Adrenal gland (tissue), 12 donors: Measurements from ENCODE around the gene ALDH6A1. TPM values are rescaled to one million over a fixed set of nuclear protein-coding genes. Genes with fewer than 3 reads are reported as not detected.

Experiments used
- DNase-seq, 7 donors: peaks; one replicate each; pipeline ENCODE4 v3.0.0-alpha.2; 2019 to 2020
- H3K27ac ChIP-seq, 5 donors: fragments of 200-600 bp; sonication (generic) in 4 of 5; 1 replicate in 3 of 5; 2 replicates in 2 of 5; pipeline versions ENCODE4 v1.5.1 to v1.8.0; 2016 to 2020; ENCODE audit warnings: mild to moderate bottlenecking in 1 of 5
- H3K27me3 ChIP-seq: fragments of 200-600 bp; 2 replicates; pipeline ENCODE4 v1.8.0; 2021
- H3K36me3 ChIP-seq, 2 donors: fragments of 200-600 bp; replicated peaks in 1 of 2; 1 replicate in 1 of 2; 2 replicates in 1 of 2; pipeline versions ENCODE4 v1.5.1 to v1.8.0; 2018 to 2022
- H3K4me1 ChIP-seq, 2 donors: fragments of 200-600 bp; replicated peaks in 1 of 2; 1 replicate in 1 of 2; 2 replicates in 1 of 2; pipeline versions ENCODE4 v1.5.1 to v1.8.0; 2018 to 2021
- H3K4me3 ChIP-seq, 4 donors: fragments of 200-600 bp; sonication (generic) in 3 of 4; one replicate each; pipeline ENCODE4 v1.5.1; 2016 to 2018
- H3K9me3 ChIP-seq, 3 donors: fragments of 200-600 bp; sonication (generic) in 1 of 3; replicated peaks in 1 of 3; 1 replicate in 2 of 3; 2 replicates in 1 of 3; pipeline versions ENCODE4 v1.5.1 to v1.8.0; 2016 to 2021
- POLR2A ChIP-seq, 2 donors: fragments of 450-650 bp; IDR thresholded peaks; one replicate each; pipeline ENCODE4 v1.6.1; 2017; ENCODE audit warnings: antibody characterized with exemption in 2 of 2, mild to moderate bottlenecking in 2 of 2, moderate library complexity in 1 of 2
- WGBS, 4 donors: extraction: QIAGEN DNeasy Blood & Tissue Kit in 2 of 4; methylation state at CpG; one replicate each; pipeline versions ENCODE4 v1.1.5 to v1.1.7; 2013 to 2017; 5-methylcytosine and 5-hydroxymethylcytosine counted together
- intact Hi-C, 2 donors: fragments of 100-400 bp; cut with DNase I; formaldehyde crosslinking; loops; one replicate each; pipeline versions ENCODE4 v1.14.1 to v1.15.0; 2022 to 2023
- polyA plus RNA-seq, 3 donors: library from polyadenylated mRNA; stranded (reverse); fragments of 200-250 nt in 2 of 3; fragments of 350-450 nt in 1 of 3; fragmentation: Illumina TruSeq in 1 of 3; extraction: RNeasy Lipid Tissue Mini Kit (QIAGEN cat#74804) in 1 of 3; gene quantifications; one replicate each; pipeline ENCODE4 v1.2.3, GENCODE V29; 2013 to 2014
- total RNA-seq, 9 donors: library from RNA; depleted of rRNA in 4 of 9; stranded (reverse); fragments of >200 nt in 4 of 9; fragments of 120-200 nt in 1 of 9; fragmentation: NEBNext Ultra II Directional in 1 of 9; extraction: Animal tissue kit (Norgen Biotek cat#: 25700) in 1 of 9; gene quantifications; one replicate each; pipeline versions ENCODE4 v1.1.0 to v1.2.4, GENCODE V29; 2013 to 2023
- TF ChIP-seq, protein P1 (sequence below), 6 experiments: fragments of 450-650 bp in 4 of 6; fragments of 200-600 bp in 2 of 6; sonication (generic) in 1 of 6; IDR thresholded peaks; 1 replicate in 5 of 6; 2 replicates in 1 of 6; pipeline versions ENCODE4 v1.5.1 to v1.8.0; 2016 to 2021; ENCODE audit warnings: antibody characterized with exemption in 6 of 6, mild to moderate bottlenecking in 2 of 6, moderate library complexity in 1 of 6
- donor health status: healthy with polysubstance abuse.
- donor health status: Bipolar disorder and iron deficiency.
- donor health status: DM: yes; HTN: yes; CAD: no.
- donor health status: DM: no; HTN: no; CAD: no.
- donor health status: DM: no; HTN: no; CAD: no.
- donor health status: DM: yes; HTN: yes; CAD: no.

ALDH6A1 gene
- total and polyA plus RNA-seq, 12 donors, result 5.9 to 68.9 (median 36.0) TPM

DNA sequence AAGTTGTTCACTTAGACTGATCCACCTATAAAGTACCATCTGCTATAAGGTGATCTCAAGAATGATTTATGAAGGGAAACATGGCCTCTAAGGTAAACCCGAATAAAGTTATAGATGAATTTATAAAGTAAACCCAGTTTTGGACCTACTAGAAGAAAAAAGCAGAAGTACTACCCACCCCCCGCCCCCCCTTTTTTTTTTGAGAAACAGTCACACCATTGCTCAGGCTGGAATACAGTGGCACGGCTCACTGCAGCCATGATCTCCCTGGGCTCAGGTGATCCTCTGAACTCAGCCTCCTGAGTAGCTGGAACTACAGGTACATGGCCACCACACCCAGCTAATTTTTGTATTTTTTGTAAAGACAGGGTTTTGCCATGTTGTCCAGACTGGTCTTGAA, 69.1 kb downstream of the ALDH6A1 start:
- Histone ChIP-seq H3K36me3 (peaks cover 0 to 15% of the 10 kb centered on the region in 2 donors), H3K4me1 (peaks cover 3 to 12% of the 10 kb centered on the region in 2 donors), H3K9me3 (no peaks in the 10 kb centered on the region), H3K27ac (no peak overlapping the region), H3K27me3 (no peaks in the 10 kb centered on the region), H3K4me3 (no peak overlapping the region)
- TF ChIP-seq, protein P1, sequence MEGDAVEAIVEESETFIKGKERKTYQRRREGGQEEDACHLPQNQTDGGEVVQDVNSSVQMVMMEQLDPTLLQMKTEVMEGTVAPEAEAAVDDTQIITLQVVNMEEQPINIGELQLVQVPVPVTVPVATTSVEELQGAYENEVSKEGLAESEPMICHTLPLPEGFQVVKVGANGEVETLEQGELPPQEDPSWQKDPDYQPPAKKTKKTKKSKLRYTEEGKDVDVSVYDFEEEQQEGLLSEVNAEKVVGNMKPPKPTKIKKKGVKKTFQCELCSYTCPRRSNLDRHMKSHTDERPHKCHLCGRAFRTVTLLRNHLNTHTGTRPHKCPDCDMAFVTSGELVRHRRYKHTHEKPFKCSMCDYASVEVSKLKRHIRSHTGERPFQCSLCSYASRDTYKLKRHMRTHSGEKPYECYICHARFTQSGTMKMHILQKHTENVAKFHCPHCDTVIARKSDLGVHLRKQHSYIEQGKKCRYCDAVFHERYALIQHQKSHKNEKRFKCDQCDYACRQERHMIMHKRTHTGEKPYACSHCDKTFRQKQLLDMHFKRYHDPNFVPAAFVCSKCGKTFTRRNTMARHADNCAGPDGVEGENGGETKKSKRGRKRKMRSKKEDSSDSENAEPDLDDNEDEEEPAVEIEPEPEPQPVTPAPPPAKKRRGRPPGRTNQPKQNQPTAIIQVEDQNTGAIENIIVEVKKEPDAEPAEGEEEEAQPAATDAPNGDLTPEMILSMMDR (IDR thresholded peaks at IDR 0.05), result no peak
- no peak for TF ChIP-seq POLR2A (IDR thresholded peaks at IDR 0.05)
- no peak for DNase-seq
- 64 to 89% (median 85%) methylated on average over 2 to 3 of the region's 3 CpGs for WGBS, 4 donors
- intact Hi-C loops, result no loop called here

DNA sequence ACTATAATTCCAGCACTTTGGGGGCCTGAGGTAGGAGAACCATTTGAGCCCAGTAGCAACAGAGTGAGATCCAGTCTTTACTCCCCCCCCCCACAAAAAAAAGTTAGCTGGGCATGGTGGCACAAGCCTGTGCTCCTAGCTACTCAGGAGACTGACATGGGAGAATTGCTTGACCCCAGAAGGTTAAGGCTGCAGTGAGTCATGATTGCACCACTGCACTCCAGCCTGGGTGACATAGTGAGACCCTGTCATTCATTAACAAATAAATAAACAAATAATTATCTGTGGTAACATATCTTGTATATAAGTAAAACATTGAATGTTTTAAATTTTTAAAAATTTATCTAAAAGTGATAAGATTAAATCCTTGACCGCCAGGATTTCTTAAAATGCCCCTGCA, 70.0 kb downstream of the ALDH6A1 start:
- Histone ChIP-seq H3K27ac (no peak overlapping the region), H3K4me3 (no peak overlapping the region), H3K27me3 (no peaks in the 10 kb centered on the region), H3K36me3 (peaks cover 0 to 22% of the 10 kb centered on the region in 2 donors), H3K4me1 (peaks cover 0 to 6% of the 10 kb centered on the region in 2 donors), H3K9me3 (no peaks in the 10 kb centered on the region)
- TF ChIP-seq POLR2A (IDR thresholded peaks at IDR 0.05), result no peak
- TF ChIP-seq, protein P1 (IDR thresholded peaks at IDR 0.05), result no peak
- 82 to 97% (median 88%) methylated on average over 1 of the region's 1 CpG for WGBS, 4 donors
- intact Hi-C loops, result no loop called here
- no peak for DNase-seq

DNA sequence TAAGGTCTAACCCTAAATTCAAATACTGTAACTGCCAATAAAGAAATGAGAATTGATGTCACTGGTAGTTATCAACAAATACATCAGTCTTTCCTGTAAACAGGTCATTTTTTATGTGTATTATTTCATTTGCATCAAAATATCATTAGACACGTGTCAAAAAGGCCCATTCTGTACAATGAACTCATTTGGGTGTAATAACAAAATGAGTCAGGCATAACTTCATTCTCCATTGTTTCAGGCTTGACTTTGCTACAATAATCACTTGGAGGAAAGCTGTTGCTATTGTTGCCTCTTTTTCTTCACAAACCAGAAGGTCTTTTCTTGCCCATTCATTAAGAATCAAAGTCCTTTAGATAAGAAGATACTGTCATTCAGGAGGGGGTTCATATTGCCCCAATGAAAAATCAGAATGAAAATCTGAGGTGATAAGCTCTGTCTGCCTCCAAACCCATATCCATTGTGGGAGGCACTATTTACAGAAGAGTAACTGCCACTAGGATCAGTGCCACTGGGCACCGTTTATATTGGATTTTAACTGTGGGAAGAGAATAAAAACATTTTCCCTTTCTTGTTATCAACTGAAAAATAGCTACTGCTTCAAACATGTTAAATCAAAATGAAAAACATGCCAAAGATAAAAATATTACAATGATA, 75.3 kb downstream of the ALDH6A1 start:
- no peak overlapping the region for H3K27ac ChIP-seq
- 86 to 93% (median 87%) methylated on average over 2 of the region's 2 CpGs for WGBS, 4 donors
- no peak overlapping the region for H3K4me3 ChIP-seq
- TF ChIP-seq POLR2A (IDR thresholded peaks at IDR 0.05), result no peak
- TF ChIP-seq, protein P1 (IDR thresholded peaks at IDR 0.05), result no peak
- peaks cover 0 to 22% of the 10 kb centered on the region in 2 donors for H3K36me3 ChIP-seq
- no peaks in the 10 kb centered on the region for H3K4me1 ChIP-seq
- no peaks in the 10 kb centered on the region for H3K9me3 ChIP-seq
- intact Hi-C loops, result no loop called here
- no peaks in the 10 kb centered on the region for H3K27me3 ChIP-seq
- DNase-seq, result no peak

Other genes with a start within 250 kb of the ALDH6A1 start
- 10 to 100 TPM in 8 of 9 donors, 1 to 10 TPM in 1; 8.9 to 43.7 (median 18.2) TPM for gene PTGR2, start 232.6 kb downstream of the ALDH6A1 start, total RNA-seq
- 10 to 100 TPM in 2 of 3 donors, 1 to 10 TPM in 1; 8.8 to 32.5 (median 11.2) TPM for gene PTGR2, start 232.6 kb downstream of the ALDH6A1 start, polyA plus RNA-seq
- gene ZNF410, start 197.6 kb downstream of the ALDH6A1 start, total RNA-seq, result 10 to 100 TPM; 30.6 to 79.5 (median 56.9) TPM
- 10 to 100 TPM; 49.8 to 57.8 (median 52.0) TPM for gene ZNF410, start 197.6 kb downstream of the ALDH6A1 start, polyA plus RNA-seq
- 10 to 100 TPM in 6 of 9 donors, 1 to 10 TPM in 3; 7.2 to 25.2 (median 12.6) TPM for gene FAM161B, start 134.4 kb downstream of the ALDH6A1 start, total RNA-seq
- 10 to 100 TPM in 1 of 3 donors, 1 to 10 TPM in 2; 4.1 to 11.1 (median 5.2) TPM for gene FAM161B, start 134.4 kb downstream of the ALDH6A1 start, polyA plus RNA-seq
- gene COQ6, start 134.2 kb downstream of the ALDH6A1 start, total RNA-seq, result 100 to 1,000 TPM in 1 of 9 donors, 10 to 100 TPM in 8; 51.1 to 144 (median 69.8) TPM
- gene COQ6, start 134.2 kb downstream of the ALDH6A1 start, polyA plus RNA-seq, result 10 to 100 TPM; 37.4 to 63.7 (median 54.2) TPM
- gene ENTPD5, start 65.2 kb downstream of the ALDH6A1 start, total RNA-seq, result 10 to 100 TPM in 8 of 9 donors, 1 to 10 TPM in 1; 9.8 to 18.5 (median 13.8) TPM
- 10 to 100 TPM in 1 of 3 donors, 1 to 10 TPM in 2; 6.5 to 14.9 (median 9.5) TPM for gene ENTPD5, start 65.2 kb downstream of the ALDH6A1 start, polyA plus RNA-seq
- gene BBOF1, start 65.1 kb downstream of the ALDH6A1 start, total RNA-seq, result 10 to 100 TPM in 1 of 9 donors, 1 to 10 TPM in 8; 1.4 to 29.3 (median 3.4) TPM
- 10 to 100 TPM in 1 of 3 donors, 1 to 10 TPM in 2; 4.8 to 13.4 (median 7.9) TPM for gene BBOF1, start 65.1 kb downstream of the ALDH6A1 start, polyA plus RNA-seq
- 10 to 100 TPM in 3 of 9 donors, 1 to 10 TPM in 6; 5.1 to 12.4 (median 8.0) TPM for gene LIN52, start 503 bp upstream of the ALDH6A1 start, total RNA-seq
- 10 to 100 TPM in 1 of 3 donors, 1 to 10 TPM in 2; 4.6 to 14.3 (median 6.5) TPM for gene LIN52, start 503 bp upstream of the ALDH6A1 start, polyA plus RNA-seq
- gene VSX2, start 155.0 kb upstream of the ALDH6A1 start, total RNA-seq, result not detected
- not detected for gene VSX2, start 155.0 kb upstream of the ALDH6A1 start, polyA plus RNA-seq
- gene ABCD4, start 218.5 kb upstream of the ALDH6A1 start, total RNA-seq, result 10 to 100 TPM; 31.2 to 90.7 (median 53.9) TPM
- 100 to 1,000 TPM in 1 of 3 donors, 10 to 100 TPM in 2; 18.4 to 111 (median 77.5) TPM for gene ABCD4, start 218.5 kb upstream of the ALDH6A1 start, polyA plus RNA-seq